ENCODE measurements around the gene BMPR1B. TPM values are rescaled to one million over a fixed set of nuclear protein-coding genes. Genes with fewer than 3 reads are reported as not detected.

BMPR1B gene
- total and polyA plus RNA-seq, 2 donors from 2014 or later: 4.1 to 5.5 TPM

- TF ChIP-seq, protein P1, sequence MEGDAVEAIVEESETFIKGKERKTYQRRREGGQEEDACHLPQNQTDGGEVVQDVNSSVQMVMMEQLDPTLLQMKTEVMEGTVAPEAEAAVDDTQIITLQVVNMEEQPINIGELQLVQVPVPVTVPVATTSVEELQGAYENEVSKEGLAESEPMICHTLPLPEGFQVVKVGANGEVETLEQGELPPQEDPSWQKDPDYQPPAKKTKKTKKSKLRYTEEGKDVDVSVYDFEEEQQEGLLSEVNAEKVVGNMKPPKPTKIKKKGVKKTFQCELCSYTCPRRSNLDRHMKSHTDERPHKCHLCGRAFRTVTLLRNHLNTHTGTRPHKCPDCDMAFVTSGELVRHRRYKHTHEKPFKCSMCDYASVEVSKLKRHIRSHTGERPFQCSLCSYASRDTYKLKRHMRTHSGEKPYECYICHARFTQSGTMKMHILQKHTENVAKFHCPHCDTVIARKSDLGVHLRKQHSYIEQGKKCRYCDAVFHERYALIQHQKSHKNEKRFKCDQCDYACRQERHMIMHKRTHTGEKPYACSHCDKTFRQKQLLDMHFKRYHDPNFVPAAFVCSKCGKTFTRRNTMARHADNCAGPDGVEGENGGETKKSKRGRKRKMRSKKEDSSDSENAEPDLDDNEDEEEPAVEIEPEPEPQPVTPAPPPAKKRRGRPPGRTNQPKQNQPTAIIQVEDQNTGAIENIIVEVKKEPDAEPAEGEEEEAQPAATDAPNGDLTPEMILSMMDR (IDR thresholded peaks at IDR 0.05; ENCODE audit: borderline replicate concordance, extremely low read depth, insufficient read depth): no peak
- Histone ChIP-seq H3K4me1 (ENCODE audit: control insufficient read depth in 2 of 3, insufficient read depth in 2 of 3, low read depth in 1 of 3, low read length in 3 of 3) (no peaks in the 10 kb centered on the region), H3K36me3 (ENCODE audit: control insufficient read depth in 2 of 3, insufficient read depth in 3 of 3, low read length in 3 of 3) (no peaks in the 10 kb centered on the region), H3K9me3 (ENCODE audit: control insufficient read depth in 2 of 3, insufficient read depth in 1 of 3, low read length in 3 of 3) (no peaks in the 10 kb centered on the region), H3K4me3 (ENCODE audit: low read length in 3 of 3) (no peak overlapping the region), H3K9ac (ENCODE audit: low read length in 3 of 3) (no peak overlapping the region), H3K27me3 (ENCODE audit: control insufficient read depth, insufficient read depth, low read length) (no peaks in the 10 kb centered on the region), H3K27ac (ENCODE audit: low read depth in 2 of 2, low read length in 2 of 2) (no peak overlapping the region)
- intact Hi-C loops (cut with DNase I): no loop called here
- DNase-seq: no peak
- no peak for FAIRE-seq
These were observed 176.0 kb downstream of the BMPR1B start for GRCh38 chr4:94933799-94934198.

GRCh38 chr4:94934201-94934600 is 176.4 kb downstream of the BMPR1B start:
- intact Hi-C loops (cut with DNase I): no loop called here
- Histone ChIP-seq H3K27me3 (ENCODE audit: control insufficient read depth, insufficient read depth, low read length) (no peaks in the 10 kb centered on the region), H3K4me1 (ENCODE audit: control insufficient read depth in 2 of 3, insufficient read depth in 2 of 3, low read depth in 1 of 3, low read length in 3 of 3) (no peaks in the 10 kb centered on the region), H3K36me3 (ENCODE audit: control insufficient read depth in 2 of 3, insufficient read depth in 3 of 3, low read length in 3 of 3) (no peaks in the 10 kb centered on the region), H3K9me3 (ENCODE audit: control insufficient read depth in 2 of 3, insufficient read depth in 1 of 3, low read length in 3 of 3) (no peaks in the 10 kb centered on the region), H3K9ac (ENCODE audit: low read length in 3 of 3) (no peak overlapping the region), H3K4me3 (ENCODE audit: low read length in 3 of 3) (no peak overlapping the region), H3K27ac (ENCODE audit: low read depth in 2 of 2, low read length in 2 of 2) (no peak overlapping the region)
- no peak for DNase-seq
- TF ChIP-seq, protein P1 (IDR thresholded peaks at IDR 0.05; ENCODE audit: borderline replicate concordance, extremely low read depth, insufficient read depth): no peak
- FAIRE-seq: no peak

- TF ChIP-seq, protein P1 (IDR thresholded peaks at IDR 0.05; ENCODE audit: borderline replicate concordance, extremely low read depth, insufficient read depth): no peak
- Histone ChIP-seq H3K27ac (ENCODE audit: low read depth in 2 of 2, low read length in 2 of 2) (no peak overlapping the region), H3K9me3 (ENCODE audit: control insufficient read depth in 2 of 3, insufficient read depth in 1 of 3, low read length in 3 of 3) (no peaks in the 10 kb centered on the region), H3K27me3 (ENCODE audit: control insufficient read depth, insufficient read depth, low read length) (no peaks in the 10 kb centered on the region), H3K4me3 (ENCODE audit: low read length in 3 of 3) (no peak overlapping the region), H3K9ac (ENCODE audit: low read length in 3 of 3) (no peak overlapping the region), H3K36me3 (ENCODE audit: control insufficient read depth in 2 of 3, insufficient read depth in 3 of 3, low read length in 3 of 3) (no peaks in the 10 kb centered on the region), H3K4me1 (ENCODE audit: control insufficient read depth in 2 of 3, insufficient read depth in 2 of 3, low read depth in 1 of 3, low read length in 3 of 3) (no peaks in the 10 kb centered on the region)
- FAIRE-seq (peak; percentile 32), DNase-seq (no peak)
- intact Hi-C loops (cut with DNase I): no loop called here
These were observed 177.1 kb downstream of the BMPR1B start for GRCh38 chr4:94934864-94935263.

DNA sequence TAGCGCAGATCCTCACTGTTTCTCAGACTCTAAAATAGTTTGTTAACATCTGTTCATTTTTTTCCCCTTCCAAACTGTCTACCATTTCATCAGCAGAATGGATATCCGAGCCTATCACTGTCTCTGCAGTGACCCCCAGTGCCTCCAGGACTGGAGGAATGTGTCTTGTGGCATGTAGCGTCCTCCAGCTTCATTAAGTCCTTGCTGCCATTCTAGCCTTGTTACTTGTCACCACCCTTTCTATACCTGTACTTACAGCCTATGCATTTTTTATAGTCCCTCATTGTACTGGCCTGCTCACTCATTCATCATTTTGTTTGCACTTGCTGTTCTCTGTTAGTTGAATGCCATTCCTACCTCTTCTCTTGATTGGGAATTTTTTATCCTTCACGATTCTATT is 179.1 kb downstream of the BMPR1B start:
- no peaks in the 10 kb centered on the region for H3K36me3 ChIP-seq (ENCODE audit: control insufficient read depth in 2 of 3, insufficient read depth in 3 of 3, low read length in 3 of 3)
- no peaks in the 10 kb centered on the region for H3K27me3 ChIP-seq (ENCODE audit: control insufficient read depth, insufficient read depth, low read length)
- no peak for FAIRE-seq
- intact Hi-C loops (cut with DNase I): no loop called here
- H3K9ac ChIP-seq (ENCODE audit: low read length in 3 of 3): no peak overlapping the region
- no peak overlapping the region for H3K4me3 ChIP-seq (ENCODE audit: low read length in 3 of 3)
- H3K9me3 ChIP-seq (ENCODE audit: control insufficient read depth in 2 of 3, insufficient read depth in 1 of 3, low read length in 3 of 3): no peaks in the 10 kb centered on the region
- H3K4me1 ChIP-seq (ENCODE audit: control insufficient read depth in 2 of 3, insufficient read depth in 2 of 3, low read depth in 1 of 3, low read length in 3 of 3): no peaks in the 10 kb centered on the region
- no peak overlapping the region for H3K27ac ChIP-seq (ENCODE audit: low read depth in 2 of 2, low read length in 2 of 2)
- no peak for DNase-seq
- TF ChIP-seq, protein P1 (IDR thresholded peaks at IDR 0.05; ENCODE audit: borderline replicate concordance, extremely low read depth, insufficient read depth): no peak

Measured in kidney (tissue), 14 donors.